Prostate gland (tissue), 2 donors: ENCODE data around the gene TCERG1L.

ENCODE experiments used
- CTCF ChIP-seq, 4 experiments: fragments of 200-600 bp in 2 of 4; fragments of 450-650 bp in 2 of 4; sonication (generic) in 2 of 4; IDR thresholded peaks; 1 replicate in 3 of 4; 2 replicates in 1 of 4; pipeline ENCODE4 v1.5.1; 2016 to 2019; ENCODE audit warnings: antibody characterized with exemption in 4 of 4, mild to moderate bottlenecking in 2 of 4, moderate library complexity in 2 of 4
- POLR2A ChIP-seq: fragments of 450-650 bp; IDR thresholded peaks from one replicate; pipeline ENCODE4 v1.6.1; 2016; ENCODE audit warnings: antibody characterized with exemption, mild to moderate bottlenecking
- POLR2AphosphoS5 ChIP-seq: sonication (generic); formaldehyde crosslinking; IDR thresholded peaks from one replicate; pipeline ENCODE4 v1.6.1; 2017; ENCODE audit warnings: antibody characterized with exemption

- no peak for TF ChIP-seq CTCF (IDR thresholded peaks at IDR 0.05)
- no peak for TF ChIP-seq POLR2AphosphoS5
- no peak for TF ChIP-seq POLR2A
Measured at GRCh38 chr10:131083915-131084790, 227.4 kb downstream of the TCERG1L start.
